Astrocyte (in vitro differentiated cells and primary cell): Measurements from ENCODE around the gene SMAD9.

ENCODE experiments used
- EZH2 ChIP-seq: IDR thresholded peaks from 2 replicates; pipeline ENCODE4 v1.6.1; 2012; ENCODE audit warnings: mild to moderate bottlenecking, low read length, inconsistent platforms; ENCODE audit not compliant: insufficient read depth
- TF ChIP-seq, protein P1 (sequence below): IDR thresholded peaks from 2 replicates; pipeline ENCODE4 v1.5.1; 2011; ENCODE audit warnings: low read depth, mild to moderate bottlenecking, inconsistent platforms, low read length, moderate library complexity; ENCODE audit not compliant: insufficient read depth

DNA sequence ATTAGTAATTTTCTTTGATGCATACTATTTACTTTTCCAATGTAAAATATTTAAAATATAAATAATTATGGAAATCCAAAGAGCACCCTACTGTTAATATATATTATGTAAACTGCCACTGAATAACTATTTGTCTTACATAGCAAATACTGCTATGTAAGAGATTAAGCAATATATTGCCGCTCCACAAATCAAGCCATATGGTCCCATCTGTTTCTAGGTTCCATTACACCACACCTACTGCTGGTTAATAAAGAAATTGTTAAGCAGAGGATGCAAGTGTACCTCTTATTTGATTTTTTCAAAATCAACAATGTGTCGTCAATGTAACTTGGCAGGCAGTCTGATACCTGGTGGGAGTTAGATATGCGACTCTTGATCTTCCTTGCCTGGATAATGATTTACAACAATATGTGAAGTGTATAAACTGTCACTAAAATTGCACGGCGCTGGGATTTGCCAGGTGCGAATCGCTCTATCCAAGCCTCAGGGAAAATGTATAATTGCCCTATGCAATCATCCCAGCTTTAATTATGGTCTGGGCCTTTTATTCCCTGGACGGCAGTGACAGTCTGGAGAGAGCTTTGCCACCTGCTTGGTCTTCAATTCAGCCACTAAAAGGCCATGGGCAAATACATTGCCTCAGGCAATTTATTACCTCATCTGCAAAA lies 16.0 kb downstream of the SMAD9 start:
- TF ChIP-seq, protein P1, sequence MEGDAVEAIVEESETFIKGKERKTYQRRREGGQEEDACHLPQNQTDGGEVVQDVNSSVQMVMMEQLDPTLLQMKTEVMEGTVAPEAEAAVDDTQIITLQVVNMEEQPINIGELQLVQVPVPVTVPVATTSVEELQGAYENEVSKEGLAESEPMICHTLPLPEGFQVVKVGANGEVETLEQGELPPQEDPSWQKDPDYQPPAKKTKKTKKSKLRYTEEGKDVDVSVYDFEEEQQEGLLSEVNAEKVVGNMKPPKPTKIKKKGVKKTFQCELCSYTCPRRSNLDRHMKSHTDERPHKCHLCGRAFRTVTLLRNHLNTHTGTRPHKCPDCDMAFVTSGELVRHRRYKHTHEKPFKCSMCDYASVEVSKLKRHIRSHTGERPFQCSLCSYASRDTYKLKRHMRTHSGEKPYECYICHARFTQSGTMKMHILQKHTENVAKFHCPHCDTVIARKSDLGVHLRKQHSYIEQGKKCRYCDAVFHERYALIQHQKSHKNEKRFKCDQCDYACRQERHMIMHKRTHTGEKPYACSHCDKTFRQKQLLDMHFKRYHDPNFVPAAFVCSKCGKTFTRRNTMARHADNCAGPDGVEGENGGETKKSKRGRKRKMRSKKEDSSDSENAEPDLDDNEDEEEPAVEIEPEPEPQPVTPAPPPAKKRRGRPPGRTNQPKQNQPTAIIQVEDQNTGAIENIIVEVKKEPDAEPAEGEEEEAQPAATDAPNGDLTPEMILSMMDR = no peak
- no peak for TF ChIP-seq EZH2
